ENCODE results near the gene BAIAP2. TPM values are rescaled to one million over a fixed set of nuclear protein-coding genes. Genes with fewer than 3 reads are reported as not detected.

The BAIAP2 gene
- polyA plus RNA-seq, 5 donors = 32.0 to 57.6 (median 48.4) TPM

DNA sequence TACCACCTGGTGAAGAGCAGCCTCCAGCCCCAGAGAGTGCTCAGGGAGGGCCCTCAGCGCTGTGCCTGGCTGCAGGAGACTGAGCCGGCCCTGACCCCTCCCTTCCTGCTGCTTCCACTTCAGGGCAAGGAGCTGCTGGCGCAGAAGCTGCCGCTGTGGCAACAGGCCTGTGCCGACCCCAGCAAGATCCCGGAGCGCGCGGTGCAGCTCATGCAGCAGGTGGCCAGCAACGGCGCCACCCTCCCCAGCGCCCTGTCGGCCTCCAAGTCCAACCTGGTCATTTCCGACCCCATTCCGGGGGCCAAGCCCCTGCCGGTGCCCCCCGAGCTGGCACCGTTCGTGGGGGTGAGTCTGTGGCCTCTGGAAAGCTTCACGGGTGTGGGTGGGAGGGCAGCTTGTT lies 68.4 kb downstream of the BAIAP2 start:
- no peak for DNase-seq

GRCh38 chr17:81106716-81107115 lies 71.8 kb downstream of the BAIAP2 start:
- DNase-seq = no peak

GRCh38 chr17:81108220-81108619 lies 73.3 kb downstream of the BAIAP2 start:
- DNase-seq = no peak

DNA sequence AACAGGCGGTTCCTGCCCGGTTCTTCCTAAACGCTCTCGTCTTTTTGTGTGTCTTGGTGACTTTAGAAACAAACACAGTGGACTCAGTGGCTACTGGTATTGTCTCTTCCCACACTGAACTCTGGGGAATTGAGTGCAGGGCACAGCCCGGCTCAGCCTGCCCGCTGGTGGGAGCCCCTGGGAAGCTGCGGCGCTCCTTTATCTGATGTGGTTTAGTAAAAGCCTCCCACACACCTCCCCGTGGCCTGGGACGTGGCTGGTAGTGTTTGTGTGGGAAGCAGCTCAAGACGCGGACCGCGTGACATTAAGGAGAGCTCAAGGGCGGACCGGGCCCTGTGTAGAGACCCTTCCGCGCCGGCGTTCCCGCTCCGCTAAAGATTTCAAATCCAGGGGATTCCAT lies 75.0 kb downstream of the BAIAP2 start:
- DNase-seq = no peak

DNA sequence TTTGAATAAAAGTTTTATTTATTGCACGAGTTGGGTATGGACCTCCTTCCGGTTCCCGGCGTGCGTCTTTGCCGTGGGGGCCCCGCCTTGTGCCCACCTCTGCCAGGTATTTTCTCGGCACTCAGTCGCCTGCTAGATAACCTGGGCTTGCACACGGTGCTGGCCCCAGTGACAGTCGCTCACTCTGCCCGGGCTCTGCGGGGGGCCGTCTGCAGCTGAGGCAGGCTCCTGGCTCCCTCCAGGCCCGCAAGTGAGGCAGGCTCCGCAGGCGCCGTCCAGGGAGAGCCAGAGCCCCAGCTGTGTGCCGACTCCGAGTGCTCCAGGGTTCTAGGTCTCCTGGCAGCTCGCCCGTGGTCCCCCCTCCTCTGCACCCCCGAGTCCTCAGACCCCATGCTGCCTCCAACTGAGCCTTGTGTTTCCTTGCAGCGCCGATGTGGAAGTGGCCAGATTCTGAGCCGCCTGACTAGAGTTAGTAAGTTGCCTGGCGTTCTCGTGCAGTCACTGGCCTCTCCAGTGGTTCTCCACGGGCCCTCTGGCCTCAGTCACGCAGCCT lies 75.6 kb downstream of the BAIAP2 start:
- no peak for DNase-seq

- no peak for DNase-seq
These were observed 76.1 kb downstream of the BAIAP2 start for GRCh38 chr17:81111066-81111465.

- no peak for DNase-seq
These were observed 77.5 kb downstream of the BAIAP2 start for GRCh38 chr17:81112450-81112849.

DNA sequence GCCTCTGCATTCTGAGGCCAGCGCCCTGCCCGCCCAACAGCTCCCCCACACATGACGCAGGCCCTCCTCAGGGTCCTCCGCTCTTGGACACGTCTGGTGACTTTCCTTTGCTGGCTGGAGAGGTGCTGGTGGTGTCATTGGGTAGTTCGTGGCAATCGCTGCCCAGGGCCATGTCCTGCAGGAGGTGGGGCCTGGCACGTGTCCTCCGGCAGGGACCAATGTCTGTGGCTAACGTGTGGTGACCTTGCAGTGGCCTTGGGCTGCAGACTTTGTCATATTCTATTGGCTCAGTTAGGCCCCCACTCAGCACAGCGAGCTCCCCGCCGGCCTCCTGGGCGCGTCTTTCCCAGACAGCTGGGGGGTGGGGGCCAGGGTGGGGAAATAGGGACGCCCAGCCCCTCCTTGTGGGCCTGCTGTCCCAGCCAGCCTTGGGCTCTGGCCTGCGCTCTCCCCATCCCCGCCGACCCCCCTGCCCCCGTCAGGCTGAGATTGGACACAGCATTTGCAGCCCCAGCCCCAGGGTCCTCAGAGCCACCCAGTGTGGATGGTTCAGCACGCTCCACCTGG lies 78.3 kb downstream of the BAIAP2 start:
- DNase-seq = no peak

- DNase-seq = no peak
These were observed 79.6 kb downstream of the BAIAP2 start for GRCh38 chr17:81114351-81115093.

DNA sequence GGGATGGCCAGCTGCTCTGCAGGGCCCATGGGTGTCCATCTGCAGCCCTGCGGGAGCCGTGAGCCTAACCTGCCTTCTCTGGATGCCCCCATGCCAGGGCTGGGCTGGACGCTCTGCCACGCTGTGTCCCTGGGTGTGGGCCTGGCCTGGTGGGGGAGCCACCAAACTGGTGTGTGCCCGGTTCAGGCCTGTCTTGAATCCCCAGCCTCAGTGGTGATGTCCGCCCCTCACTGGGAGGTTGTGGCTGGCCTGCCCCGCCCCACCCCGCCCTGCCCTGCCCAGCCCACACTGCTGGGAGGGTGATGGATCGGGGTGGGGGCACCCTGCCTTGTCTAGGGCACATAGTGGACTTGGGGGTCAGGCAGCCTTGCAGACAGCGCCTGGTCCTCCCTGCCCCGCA lies 80.3 kb downstream of the BAIAP2 start:
- DNase-seq = no peak

- DNase-seq = no peak
These were observed 81.0 kb downstream of the BAIAP2 start for GRCh38 chr17:81115749-81116464.

GRCh38 chr17:81116704-81117103 lies 81.8 kb downstream of the BAIAP2 start:
- DNase-seq = no peak

- no peak for DNase-seq
These were observed 82.8 kb downstream of the BAIAP2 start for GRCh38 chr17:81117672-81118198.

GRCh38 chr17:81118308-81119221 lies 83.6 kb downstream of the BAIAP2 start:
- no peak for DNase-seq

DNA sequence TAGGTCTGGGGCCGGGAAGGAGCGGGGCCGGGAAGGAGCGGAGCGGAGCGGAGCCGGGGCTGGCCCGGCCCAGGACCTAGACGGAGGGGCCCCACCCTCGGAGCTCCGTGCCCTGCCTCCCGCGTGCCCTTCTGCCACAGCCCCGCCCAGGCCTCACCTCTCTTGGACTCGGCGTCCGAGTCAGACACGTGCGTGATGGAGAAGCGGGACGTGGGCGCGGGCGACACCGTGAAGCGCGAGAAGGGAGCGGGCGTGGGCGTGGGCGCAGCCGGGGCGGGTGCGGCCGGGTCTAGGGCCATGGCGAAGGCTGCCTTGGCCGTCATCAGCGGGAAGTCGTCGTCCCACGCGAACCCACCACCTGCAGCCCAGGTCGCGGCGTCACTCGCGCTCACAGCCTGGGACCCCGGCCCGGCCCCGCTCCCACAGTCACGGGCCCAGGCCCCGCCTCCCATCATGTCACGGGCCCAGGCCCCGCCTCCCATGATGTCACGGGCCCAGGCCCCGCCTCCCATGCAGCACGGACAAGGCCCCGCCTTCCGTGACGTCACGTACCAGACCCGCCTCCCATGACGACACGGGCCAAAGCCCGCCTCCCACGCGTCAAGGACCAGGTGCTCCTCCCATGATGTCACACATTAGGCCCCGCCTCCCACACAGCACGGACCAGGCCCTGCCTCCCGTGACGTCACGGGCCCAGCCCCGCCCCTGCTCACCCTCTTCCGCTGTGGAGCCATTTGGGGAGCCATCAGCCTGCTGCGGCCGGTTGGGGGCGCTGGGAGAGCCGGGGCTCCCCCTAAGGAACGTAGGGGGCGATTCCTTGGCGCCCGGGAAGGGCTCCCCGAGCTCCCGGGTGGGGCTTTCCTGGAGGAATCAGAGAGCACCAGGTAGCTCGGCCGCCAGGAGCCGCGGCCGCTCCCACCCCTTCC lies 84.5 kb downstream of the BAIAP2 start:
- peak; percentile 64 to 69 for DNase-seq

DNA sequence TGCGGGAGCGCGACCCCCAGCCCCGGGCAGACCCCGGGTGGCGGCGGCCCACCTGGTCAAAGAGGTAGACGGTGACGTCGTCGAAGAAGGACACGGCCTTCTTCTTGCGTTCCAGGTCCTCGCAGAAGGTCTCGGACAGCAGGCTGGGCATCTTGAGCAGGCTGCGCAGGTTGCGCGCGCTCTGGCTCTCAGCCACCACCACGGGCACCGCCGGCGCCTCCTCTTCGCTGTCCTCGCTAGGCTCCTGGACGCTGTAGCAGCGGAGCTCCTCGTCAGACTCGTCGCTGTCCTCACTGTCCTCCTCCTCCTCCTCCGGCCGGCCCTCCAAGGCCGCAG lies 85.2 kb downstream of the BAIAP2 start:
- no peak for DNase-seq

GRCh38 chr17:81120695-81121621 lies 86.0 kb downstream of the BAIAP2 start:
- DNase-seq = no peak

DNA sequence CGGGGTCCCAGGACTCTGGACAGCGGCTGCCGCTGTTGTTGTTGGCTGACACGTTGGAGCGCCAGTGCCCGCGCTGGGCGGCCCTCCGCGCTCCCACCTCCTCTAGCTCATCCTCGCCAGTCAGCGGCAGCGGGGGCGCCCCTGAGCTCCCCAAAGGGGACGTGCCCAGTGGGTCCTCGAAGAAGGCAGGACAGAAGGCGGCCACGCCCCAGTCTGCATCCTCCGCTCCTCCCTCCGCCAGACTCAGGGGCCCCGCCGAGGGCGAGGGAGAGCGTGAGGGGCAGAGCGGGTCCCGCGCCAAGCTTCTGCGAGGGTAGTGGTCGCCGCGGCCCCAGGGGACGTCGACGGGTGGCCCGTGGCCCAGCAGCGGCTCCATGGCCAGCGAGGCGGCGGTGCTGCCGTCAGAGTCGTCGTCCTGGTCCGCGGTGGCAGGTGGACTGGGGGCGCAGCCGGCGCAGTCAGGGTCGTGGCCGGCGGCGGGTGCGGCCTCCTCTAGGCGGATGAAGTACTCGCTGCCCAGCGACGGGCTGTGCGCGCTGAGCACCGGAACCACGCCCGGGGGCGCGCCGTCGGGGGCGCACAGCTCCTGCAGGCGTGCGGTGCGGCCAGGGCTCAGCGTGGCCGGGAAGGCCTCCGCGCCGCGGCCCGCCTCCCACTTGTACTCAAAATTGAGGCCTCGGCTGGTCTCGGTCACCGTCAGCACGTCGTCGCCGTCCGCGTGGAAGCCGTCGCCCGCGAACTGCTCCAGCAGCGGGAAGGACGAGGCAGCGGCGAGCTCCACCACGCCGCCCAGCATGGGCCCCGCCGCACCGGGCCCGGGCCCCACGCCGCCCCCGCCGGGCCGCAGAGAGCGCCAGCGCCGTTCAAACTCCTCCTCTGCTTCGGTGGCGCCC lies 87.1 kb downstream of the BAIAP2 start:
- no peak for DNase-seq
